ENCODE results near the gene EXD3.
"Not testable (repeated sequence)": the region's sequence is repeated elsewhere in the genome, so short reads cannot be mapped to it uniquely, and the experiment has no call there.

The EXD3 gene

DNA sequence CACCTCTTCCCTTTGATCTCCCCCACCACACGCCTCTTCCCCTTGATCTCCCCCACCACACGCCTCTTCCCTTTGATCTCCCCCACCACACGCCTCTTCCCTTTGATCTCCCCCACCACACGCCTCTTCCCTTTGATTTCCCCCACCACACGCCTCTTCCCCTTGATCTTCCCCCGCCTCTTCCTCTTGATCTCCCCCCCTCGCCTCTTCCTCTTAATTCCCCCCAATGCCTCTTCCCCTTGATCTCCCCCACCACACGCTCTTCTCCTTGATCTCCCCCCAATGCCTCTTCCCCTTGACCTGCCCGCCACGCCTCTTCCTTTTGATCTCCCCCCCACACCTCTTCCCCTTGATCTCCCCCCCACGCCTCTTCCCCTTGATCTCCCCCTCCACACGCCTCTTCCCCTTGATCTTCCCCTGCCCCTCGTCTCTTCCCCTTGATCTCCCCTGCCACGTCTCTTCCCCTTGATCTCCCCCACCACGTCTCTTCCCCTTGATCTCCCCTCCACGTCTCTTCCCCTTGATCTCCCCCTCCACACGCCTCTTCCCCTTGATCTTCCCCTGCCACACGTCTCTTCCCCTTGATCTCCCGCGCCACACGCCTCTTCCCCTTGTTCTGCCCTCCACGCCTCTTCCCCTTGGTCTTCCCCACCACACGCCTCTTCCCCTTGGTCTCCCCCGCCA is 27.7 kb upstream of the EXD3 start:
- H3K9me3 ChIP-seq (ENCODE audit: control insufficient read depth, low read length); DNase-seq (ENCODE audit: low read depth); H3K27me3 ChIP-seq (replicated peaks; ENCODE audit: control insufficient read depth, insufficient read depth, low read length); H3K9ac ChIP-seq (ENCODE audit: low read length); H3K4me3 ChIP-seq (ENCODE audit: low read length): not testable (repeated sequence)
- Histone ChIP-seq H3K36me3 (ENCODE audit: control insufficient read depth, insufficient read depth, low read length, severe bottlenecking) (peaks cover 22% of the 10 kb centered on the region), H3K4me1 (ENCODE audit: control insufficient read depth, insufficient read depth, low read length) (peaks cover 25% of the 10 kb centered on the region)

GRCh38 chr9:137449931-137450538 is 27.1 kb upstream of the EXD3 start:
- Histone ChIP-seq H3K27me3 (replicated peaks; ENCODE audit: control insufficient read depth, insufficient read depth, low read length) (no peaks in the 10 kb centered on the region), H3K9me3 (ENCODE audit: control insufficient read depth, low read length) (no peaks in the 10 kb centered on the region), H3K9ac (ENCODE audit: low read length) (no peak overlapping the region), H3K4me3 (ENCODE audit: low read length) (no peak overlapping the region), H3K4me1 (ENCODE audit: control insufficient read depth, insufficient read depth, low read length) (peaks cover 28% of the 10 kb centered on the region), H3K36me3 (ENCODE audit: control insufficient read depth, insufficient read depth, low read length, severe bottlenecking) (peaks cover 22% of the 10 kb centered on the region)
- no peak for DNase-seq (ENCODE audit: low read depth)

DNA sequence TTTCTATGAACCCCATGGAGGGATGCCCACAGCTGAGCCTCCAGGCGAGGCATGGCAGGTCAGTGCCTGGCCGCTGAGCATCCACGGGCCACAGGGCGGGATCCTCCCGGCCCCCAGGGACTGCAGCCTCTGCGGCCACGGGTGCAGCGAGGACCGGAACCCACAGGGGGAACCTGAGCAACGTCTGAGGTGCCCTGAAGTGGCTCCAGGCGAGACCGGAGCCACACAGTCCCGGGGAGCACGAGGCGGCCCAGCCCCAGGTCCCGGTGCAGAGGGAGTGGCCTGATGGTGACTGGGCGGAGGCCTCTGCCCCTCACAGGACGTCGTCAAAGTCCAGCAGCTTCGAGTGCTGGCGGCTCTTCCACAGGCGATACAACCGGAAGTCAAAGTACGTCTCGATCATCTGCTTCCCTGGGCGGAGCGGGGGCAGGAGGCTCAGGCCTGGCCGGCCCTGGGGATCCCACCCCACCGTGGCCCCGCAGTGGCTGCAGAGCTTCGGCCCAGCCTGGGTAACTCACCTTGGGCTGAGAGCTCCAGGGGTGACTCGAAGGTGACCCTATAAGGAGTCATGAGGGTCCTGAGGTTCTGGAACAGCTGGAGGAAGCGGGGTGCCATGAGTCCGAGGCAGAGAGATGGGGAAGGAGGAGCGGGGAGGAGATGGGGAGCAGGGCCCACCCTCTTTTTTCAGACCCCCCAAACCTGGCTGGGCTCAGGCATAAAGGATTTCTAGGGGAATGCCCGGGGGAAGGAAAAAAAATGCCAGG is 26.3 kb upstream of the EXD3 start:
- peaks cover 22% of the 10 kb centered on the region for H3K36me3 ChIP-seq (ENCODE audit: control insufficient read depth, insufficient read depth, low read length, severe bottlenecking)
- H3K9ac ChIP-seq (ENCODE audit: low read length), result no peak overlapping the region
- no peak overlapping the region for H3K4me3 ChIP-seq (ENCODE audit: low read length)
- no peaks in the 10 kb centered on the region for H3K27me3 ChIP-seq (replicated peaks; ENCODE audit: control insufficient read depth, insufficient read depth, low read length)
- H3K4me1 ChIP-seq (ENCODE audit: control insufficient read depth, insufficient read depth, low read length), result peaks cover 21% of the 10 kb centered on the region
- H3K9me3 ChIP-seq (ENCODE audit: control insufficient read depth, low read length), result no peaks in the 10 kb centered on the region
- no peak for DNase-seq (ENCODE audit: low read depth)

- DNase-seq (ENCODE audit: low read depth), result no peak
- no peak overlapping the region for H3K4me3 ChIP-seq (ENCODE audit: low read length)
- no peaks in the 10 kb centered on the region for H3K27me3 ChIP-seq (replicated peaks; ENCODE audit: control insufficient read depth, insufficient read depth, low read length)
- peaks cover 22% of the 10 kb centered on the region for H3K36me3 ChIP-seq (ENCODE audit: control insufficient read depth, insufficient read depth, low read length, severe bottlenecking)
- H3K9me3 ChIP-seq (ENCODE audit: control insufficient read depth, low read length), result no peaks in the 10 kb centered on the region
- H3K4me1 ChIP-seq (ENCODE audit: control insufficient read depth, insufficient read depth, low read length), result peaks cover 20% of the 10 kb centered on the region
- no peak overlapping the region for H3K9ac ChIP-seq (ENCODE audit: low read length)
Observed at GRCh38 chr9:137448602-137448962, 25.6 kb upstream of the EXD3 start.

DNA sequence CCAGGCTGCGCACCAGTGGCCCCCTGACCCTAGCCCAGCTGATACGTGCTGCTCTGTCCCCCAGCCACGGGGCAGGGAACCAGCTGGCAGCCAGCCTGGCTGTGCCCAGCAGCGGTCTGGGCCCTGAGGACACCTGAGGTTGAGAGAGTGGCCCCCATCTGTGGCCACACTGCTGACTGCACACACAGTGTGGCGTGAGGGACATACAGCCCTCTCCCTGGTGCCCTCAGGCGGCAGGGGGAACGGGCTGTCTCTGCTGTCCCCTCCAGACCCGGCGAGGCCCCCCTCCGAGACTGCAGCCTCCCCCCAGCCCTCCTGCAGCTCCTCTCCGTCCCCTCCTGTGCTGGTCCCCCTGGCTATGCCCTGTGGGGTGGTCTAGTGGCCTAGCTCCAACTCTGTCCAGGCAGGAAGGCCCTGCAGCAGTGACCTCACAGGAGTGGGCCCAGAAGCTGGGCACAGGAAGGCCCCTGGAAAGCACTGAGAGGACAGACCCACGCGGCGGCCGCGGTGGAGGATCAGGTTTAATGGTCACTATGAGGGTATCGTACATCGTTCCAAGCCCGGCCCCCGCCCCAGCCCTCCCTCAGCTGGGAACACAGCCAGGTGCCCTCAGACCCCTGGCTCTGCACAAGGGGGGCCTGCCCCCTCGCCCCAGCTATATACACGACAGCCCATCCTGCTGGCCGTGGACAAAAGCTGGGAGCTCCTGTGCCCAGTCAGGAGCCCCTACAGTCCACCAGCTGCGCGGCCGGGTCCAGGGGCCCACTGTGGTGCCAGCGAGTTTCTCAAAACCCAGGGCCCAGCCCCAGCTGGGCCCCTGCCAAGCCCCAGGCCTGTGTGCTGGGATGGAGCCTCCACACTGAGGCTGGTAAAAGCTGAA is 25.0 kb upstream of the EXD3 start:
- Histone ChIP-seq H3K9ac (ENCODE audit: low read length) (no peak overlapping the region), H3K27me3 (replicated peaks; ENCODE audit: control insufficient read depth, insufficient read depth, low read length) (no peaks in the 10 kb centered on the region), H3K4me3 (ENCODE audit: low read length) (no peak overlapping the region), H3K4me1 (ENCODE audit: control insufficient read depth, insufficient read depth, low read length) (peaks cover 20% of the 10 kb centered on the region), H3K9me3 (ENCODE audit: control insufficient read depth, low read length) (no peaks in the 10 kb centered on the region), H3K36me3 (ENCODE audit: control insufficient read depth, insufficient read depth, low read length, severe bottlenecking) (peaks cover 20% of the 10 kb centered on the region)
- DNase-seq (ENCODE audit: low read depth), result no peak

DNA sequence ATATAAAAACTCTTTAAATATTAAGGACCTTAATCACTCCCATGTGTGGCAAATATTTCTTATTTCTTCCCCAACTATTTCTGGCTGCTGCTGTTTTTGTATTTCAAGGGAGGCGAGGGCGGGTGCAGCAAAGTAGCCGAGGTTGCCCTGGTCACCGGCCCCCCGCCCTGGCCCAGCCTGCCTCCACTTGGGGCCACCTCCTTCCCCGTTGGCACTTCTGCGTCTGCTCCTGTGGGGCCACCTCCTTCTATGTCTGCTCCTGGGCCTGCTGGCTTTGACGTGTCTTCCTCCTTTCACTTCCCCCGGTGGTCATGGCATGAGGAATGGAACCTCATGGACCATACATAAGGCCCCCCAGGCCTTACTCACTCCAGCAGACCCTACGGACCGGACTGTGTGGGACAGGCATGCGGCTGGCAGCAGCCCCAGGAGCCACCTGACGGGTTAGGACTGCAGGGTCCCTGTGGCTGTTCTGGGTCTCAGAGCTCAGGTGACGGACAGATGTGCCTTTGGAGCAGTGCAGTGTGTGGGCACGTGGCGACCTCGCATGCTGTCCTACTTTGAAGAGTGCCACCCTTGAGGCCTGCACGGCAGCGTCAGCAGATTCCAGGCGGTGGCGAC is 24.0 kb upstream of the EXD3 start:
- Histone ChIP-seq H3K9me3 (ENCODE audit: control insufficient read depth, low read length) (peaks cover 3% of the 10 kb centered on the region), H3K4me3 (ENCODE audit: low read length) (no peak overlapping the region)
- DNase-seq (ENCODE audit: low read depth), result peak; percentile 34

DNA sequence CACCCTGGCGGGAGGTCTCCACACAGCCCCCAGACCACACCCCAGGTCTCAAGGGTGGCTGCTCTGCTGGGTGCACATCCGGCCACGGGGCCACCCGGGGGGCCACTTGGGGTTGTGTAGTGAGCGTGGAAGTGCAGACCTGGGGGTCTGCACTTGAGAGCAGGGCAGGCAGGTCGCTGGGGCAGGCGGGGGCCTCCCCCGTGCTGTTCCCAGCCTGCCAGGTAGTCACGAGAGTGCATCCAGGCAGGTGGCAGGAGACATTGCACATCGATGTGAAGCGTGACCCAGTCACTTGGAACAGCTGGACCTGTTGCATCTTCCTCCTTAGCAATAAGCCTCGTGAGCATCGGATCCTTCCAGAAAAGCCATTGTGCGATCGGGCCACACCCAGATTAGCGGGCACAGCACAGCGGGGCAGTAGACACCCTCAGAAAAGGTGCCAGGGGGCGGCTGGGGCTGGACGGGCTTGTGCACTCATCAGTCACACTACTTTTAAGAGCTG is 23.0 kb upstream of the EXD3 start:
- Histone ChIP-seq H3K9ac (ENCODE audit: low read length) (no peak overlapping the region), H3K27me3 (replicated peaks; ENCODE audit: control insufficient read depth, insufficient read depth, low read length) (peaks cover 6% of the 10 kb centered on the region), H3K36me3 (ENCODE audit: control insufficient read depth, insufficient read depth, low read length, severe bottlenecking) (peaks cover 13% of the 10 kb centered on the region), H3K4me1 (ENCODE audit: control insufficient read depth, insufficient read depth, low read length) (peaks cover 20% of the 10 kb centered on the region), H3K9me3 (ENCODE audit: control insufficient read depth, low read length) (peaks cover 5% of the 10 kb centered on the region), H3K4me3 (ENCODE audit: low read length) (no peak overlapping the region)
- DNase-seq (ENCODE audit: low read depth), result no peak

More for the DNA sequence above, 24.0 kb upstream of the EXD3 start:
- H3K9ac ChIP-seq (ENCODE audit: low read length), result peak overlapping the region; percentile 13
- H3K4me1 ChIP-seq (ENCODE audit: control insufficient read depth, insufficient read depth, low read length), result peaks cover 20% of the 10 kb centered on the region
- peaks cover 13% of the 10 kb centered on the region for H3K36me3 ChIP-seq (ENCODE audit: control insufficient read depth, insufficient read depth, low read length, severe bottlenecking)
- peaks cover 5% of the 10 kb centered on the region for H3K27me3 ChIP-seq (replicated peaks; ENCODE audit: control insufficient read depth, insufficient read depth, low read length)

DNA sequence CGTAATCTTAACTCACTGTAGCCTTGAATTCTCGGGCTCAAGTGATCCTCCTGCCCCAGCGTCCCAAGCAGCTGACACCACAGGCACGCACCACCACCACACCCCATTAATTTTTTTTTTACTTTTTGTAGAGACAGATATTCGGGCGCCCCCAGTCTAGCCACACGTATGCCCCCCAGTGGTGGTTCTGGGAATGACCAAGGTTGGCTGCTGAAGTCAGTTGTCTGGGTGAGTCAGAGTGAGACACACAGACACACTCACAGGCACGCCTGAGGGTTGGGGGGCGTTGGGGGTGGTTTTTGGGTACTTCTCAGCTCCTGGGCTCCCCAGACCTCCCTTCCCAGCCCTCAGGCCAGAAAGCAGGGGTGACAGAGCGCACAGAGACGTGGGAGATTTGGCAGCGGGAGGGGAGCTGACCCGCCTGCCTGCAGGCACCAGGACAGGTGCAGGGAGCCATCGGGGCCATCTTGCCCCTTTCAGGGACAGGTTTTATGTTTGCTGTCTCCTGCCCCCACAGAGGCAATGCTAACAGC is 22.4 kb upstream of the EXD3 start:
- peaks cover 20% of the 10 kb centered on the region for H3K4me1 ChIP-seq (ENCODE audit: control insufficient read depth, insufficient read depth, low read length)
- peak; percentile 90 for DNase-seq (ENCODE audit: low read depth)

GRCh38 chr9:137444106-137444790 is 21.3 kb upstream of the EXD3 start:
- Histone ChIP-seq H3K9ac (ENCODE audit: low read length) (no peak overlapping the region), H3K4me3 (ENCODE audit: low read length) (no peak overlapping the region), H3K9me3 (ENCODE audit: control insufficient read depth, low read length) (peaks cover 5% of the 10 kb centered on the region), H3K4me1 (ENCODE audit: control insufficient read depth, insufficient read depth, low read length) (peaks cover 20% of the 10 kb centered on the region), H3K27me3 (replicated peaks; ENCODE audit: control insufficient read depth, insufficient read depth, low read length) (peaks cover 10% of the 10 kb centered on the region), H3K36me3 (ENCODE audit: control insufficient read depth, insufficient read depth, low read length, severe bottlenecking) (peaks cover 5% of the 10 kb centered on the region)
- DNase-seq (ENCODE audit: low read depth), result no peak

More for the DNA sequence above, 22.4 kb upstream of the EXD3 start:
- Histone ChIP-seq H3K27me3 (replicated peaks; ENCODE audit: control insufficient read depth, insufficient read depth, low read length) (peaks cover 6% of the 10 kb centered on the region), H3K9ac (ENCODE audit: low read length) (no peak overlapping the region), H3K9me3 (ENCODE audit: control insufficient read depth, low read length) (peaks cover 5% of the 10 kb centered on the region), H3K4me3 (ENCODE audit: low read length) (no peak overlapping the region), H3K36me3 (ENCODE audit: control insufficient read depth, insufficient read depth, low read length, severe bottlenecking) (peaks cover 13% of the 10 kb centered on the region)

DNA sequence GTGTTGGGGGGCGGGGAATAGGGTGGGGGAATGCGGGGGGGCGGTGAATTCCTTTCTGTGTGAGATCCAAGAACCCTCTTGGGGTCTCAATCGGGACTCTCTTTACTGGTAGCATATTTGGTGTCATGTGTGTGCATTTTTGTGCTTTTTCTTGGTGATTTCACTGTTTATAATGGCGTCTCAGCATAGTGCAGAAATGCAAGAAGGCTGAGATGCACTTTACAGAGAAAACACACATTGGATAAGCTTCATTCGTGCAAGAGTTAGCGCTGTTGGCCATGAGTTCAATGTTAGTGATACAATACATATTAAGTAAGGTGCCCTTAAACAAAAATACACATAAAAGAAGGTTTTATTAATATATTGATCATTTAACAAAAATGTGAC is 19.0 kb upstream of the EXD3 start:
- Histone ChIP-seq H3K9ac (ENCODE audit: low read length) (no peak overlapping the region), H3K27me3 (replicated peaks; ENCODE audit: control insufficient read depth, insufficient read depth, low read length) (peaks cover 23% of the 10 kb centered on the region), H3K4me3 (ENCODE audit: low read length) (no peak overlapping the region), H3K4me1 (ENCODE audit: control insufficient read depth, insufficient read depth, low read length) (peaks cover 16% of the 10 kb centered on the region), H3K9me3 (ENCODE audit: control insufficient read depth, low read length) (peaks cover 5% of the 10 kb centered on the region), H3K36me3 (ENCODE audit: control insufficient read depth, insufficient read depth, low read length, severe bottlenecking) (no peaks in the 10 kb centered on the region)
- DNase-seq (ENCODE audit: low read depth), result no peak

All from adipocyte (in vitro differentiated cells).